ENCODE results near the gene SSH2.
"Not testable (repeated sequence)": the region's sequence is repeated elsewhere in the genome, so short reads cannot be mapped to it uniquely, and the experiment has no call there.

The SSH2 gene

GRCh38 chr17:29927546-29927945 lies 2.5 kb downstream of the SSH2 start:
- DNase-seq, result peak; percentile 3

- DNase-seq, result no peak
Observed at GRCh38 chr17:29924786-29925185, 5.2 kb downstream of the SSH2 start.

- no peak for DNase-seq
Observed at GRCh38 chr17:29918922-29919856, 10.8 kb downstream of the SSH2 start.

- DNase-seq, result no peak
Observed at GRCh38 chr17:29918016-29918415, 12.0 kb downstream of the SSH2 start.

- DNase-seq, result no peak
Observed at GRCh38 chr17:29914819-29915537, 15.1 kb downstream of the SSH2 start.

GRCh38 chr17:29911641-29912177 lies 18.3 kb downstream of the SSH2 start:
- no peak for DNase-seq

- no peak for DNase-seq
Observed at GRCh38 chr17:29909236-29910003, 20.6 kb downstream of the SSH2 start.

GRCh38 chr17:29906969-29907368 lies 23.1 kb downstream of the SSH2 start:
- DNase-seq, result no peak

- DNase-seq, result no peak
Observed at GRCh38 chr17:29905879-29906167, 24.2 kb downstream of the SSH2 start.

GRCh38 chr17:29905086-29905878 lies 24.7 kb downstream of the SSH2 start:
- DNase-seq, result no peak

- no peak for DNase-seq
Observed at GRCh38 chr17:29903471-29903870, 26.6 kb downstream of the SSH2 start.

- not testable (repeated sequence) for DNase-seq
Observed at GRCh38 chr17:29897136-29897535, 32.9 kb downstream of the SSH2 start.

- no peak for DNase-seq
Observed at GRCh38 chr17:29892201-29892600, 37.8 kb downstream of the SSH2 start.

- no peak for DNase-seq
Observed at GRCh38 chr17:29891131-29891530, 38.9 kb downstream of the SSH2 start.

GRCh38 chr17:29885031-29885640 lies 44.9 kb downstream of the SSH2 start:
- DNase-seq, result no peak

- DNase-seq, result no peak
Observed at GRCh38 chr17:29883497-29883896, 46.5 kb downstream of the SSH2 start.

- no peak for DNase-seq
Observed at GRCh38 chr17:29881256-29881655, 48.8 kb downstream of the SSH2 start.

- DNase-seq, result no peak
Observed at GRCh38 chr17:29880031-29880430, 50.0 kb downstream of the SSH2 start.

GRCh38 chr17:29874931-29875596 lies 55.0 kb downstream of the SSH2 start:
- no peak for DNase-seq

GRCh38 chr17:29874358-29874757 lies 55.7 kb downstream of the SSH2 start:
- not testable (repeated sequence) for DNase-seq

GRCh38 chr17:29873476-29873875 lies 56.6 kb downstream of the SSH2 start:
- no peak for DNase-seq

All from NCI-H446 treated with DMSO at 0.1 percent for 48 hours (cell line).